Dedifferentiated amniotic fluid mesenchymal stem cell (primary cell): ENCODE measurements around the gene BMX.

ENCODE experiments used
- DNase-seq: peaks from one replicate; pipeline ENCODE4 v3.0.0-alpha.2; 2016; ENCODE audit errors: extremely low spot score

Gene BMX

GRCh38 chrX:15507005-15507404 is 6.4 kb downstream of the BMX start:
- DNase-seq, result no peak

GRCh38 chrX:15509845-15510244 is 9.2 kb downstream of the BMX start:
- no peak for DNase-seq

GRCh38 chrX:15511563-15511962 is 11.0 kb downstream of the BMX start:
- DNase-seq, result no peak

GRCh38 chrX:15512401-15512965 is 11.9 kb downstream of the BMX start:
- DNase-seq, result no peak

GRCh38 chrX:15514279-15514678 is 13.7 kb downstream of the BMX start:
- DNase-seq, result no peak

- no peak for DNase-seq
These were observed 15.3 kb downstream of the BMX start for GRCh38 chrX:15515931-15516330.

- no peak for DNase-seq
These were observed 21.9 kb downstream of the BMX start for GRCh38 chrX:15522464-15522863.

- no peak for DNase-seq
These were observed 22.5 kb downstream of the BMX start for GRCh38 chrX:15523088-15523487.

GRCh38 chrX:15524417-15524816 is 23.8 kb downstream of the BMX start:
- no peak for DNase-seq

- DNase-seq, result no peak
These were observed 25.2 kb downstream of the BMX start for GRCh38 chrX:15525664-15526416.

GRCh38 chrX:15529165-15529564 is 28.6 kb downstream of the BMX start:
- DNase-seq, result no peak

GRCh38 chrX:15530318-15530717 is 29.7 kb downstream of the BMX start:
- DNase-seq, result no peak

- DNase-seq, result no peak
These were observed 46.1 kb downstream of the BMX start for GRCh38 chrX:15546745-15547144.

GRCh38 chrX:15547356-15547755 is 46.7 kb downstream of the BMX start:
- no peak for DNase-seq

- no peak for DNase-seq
These were observed 48.8 kb downstream of the BMX start for GRCh38 chrX:15549189-15550012.

- no peak for DNase-seq
These were observed 58.6 kb downstream of the BMX start for GRCh38 chrX:15559227-15559626.

GRCh38 chrX:15560924-15561323 is 60.3 kb downstream of the BMX start:
- no peak for DNase-seq

- DNase-seq, result no peak
These were observed 62.4 kb downstream of the BMX start for GRCh38 chrX:15563056-15563455.

GRCh38 chrX:15564981-15565579 is 64.5 kb downstream of the BMX start:
- peak; percentile 29 for DNase-seq

- DNase-seq, result no peak
These were observed 65.6 kb downstream of the BMX start for GRCh38 chrX:15566244-15566643.

- DNase-seq, result no peak
These were observed 66.7 kb downstream of the BMX start for GRCh38 chrX:15567267-15567666.

GRCh38 chrX:15567886-15568616 is 67.4 kb downstream of the BMX start:
- no peak for DNase-seq
